CD1c-positive myeloid dendritic cell (primary cell): ENCODE measurements around the gene PPM1B.
"Not testable (repeated sequence)": the region's sequence is repeated elsewhere in the genome, so short reads cannot be mapped to it uniquely, and the experiment has no call there.

Experiments used
- DNase-seq: peaks from one replicate; pipeline ENCODE4 v3.0.0-alpha.2; 2016; ENCODE audit errors: extremely low spot score

PPM1B gene

DNA sequence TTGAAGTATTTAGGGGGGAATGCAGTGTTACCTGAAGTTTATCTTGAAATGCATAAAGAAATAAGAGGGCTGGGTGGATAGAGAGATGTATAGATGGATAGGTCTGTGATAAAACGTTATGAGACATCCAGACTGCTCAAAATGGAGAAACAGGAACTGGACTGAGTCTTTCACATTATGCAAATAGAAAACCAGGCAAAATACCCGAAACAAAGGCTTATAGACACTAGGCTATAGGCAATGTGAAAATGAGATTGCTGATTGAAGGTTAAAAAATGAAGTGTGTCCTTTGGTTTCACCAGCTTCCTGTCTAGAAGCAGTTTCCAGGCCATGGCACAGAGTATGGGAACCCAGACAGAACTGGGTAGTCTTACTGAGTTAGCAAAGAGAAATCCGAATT lies 81.7 kb downstream of the PPM1B start:
- no peak for DNase-seq

DNA sequence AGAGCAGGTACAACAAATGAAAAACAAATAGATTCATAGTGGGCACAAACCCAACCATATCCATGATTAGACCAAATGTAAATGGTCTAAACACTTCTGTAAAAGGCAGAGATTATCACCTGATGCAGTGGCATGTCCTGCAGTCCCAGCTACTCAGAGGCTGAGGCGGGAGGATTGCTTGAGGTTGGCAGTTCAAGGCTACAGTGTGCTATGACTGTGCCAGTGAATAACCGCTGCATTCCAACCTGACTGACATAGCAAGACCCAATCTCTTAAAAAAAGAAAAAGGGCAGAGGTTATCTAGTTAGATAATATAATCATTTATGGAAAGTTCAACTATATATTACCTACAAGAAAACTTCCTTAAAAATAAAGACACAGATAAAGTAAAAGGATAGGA lies 85.3 kb downstream of the PPM1B start:
- DNase-seq: no peak

DNA sequence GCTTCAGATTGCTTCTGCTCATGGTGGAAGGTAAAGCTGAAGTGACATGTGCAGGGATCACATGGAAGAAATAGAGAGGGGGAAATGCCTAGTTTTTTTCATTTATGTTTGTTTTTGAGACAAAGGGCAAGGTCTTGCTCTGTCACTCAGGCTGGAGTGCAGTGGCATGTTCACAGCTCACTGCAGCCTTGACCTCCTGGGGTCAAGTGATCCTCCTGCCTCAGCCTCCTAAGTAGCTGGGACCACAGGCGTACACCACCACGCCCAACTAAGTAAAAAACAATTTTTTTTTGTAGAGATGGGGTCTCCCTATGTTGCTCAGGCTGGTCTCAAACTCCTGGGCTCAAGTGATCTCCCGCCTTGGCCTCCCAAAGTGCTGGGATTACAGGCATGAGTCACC lies 87.0 kb downstream of the PPM1B start:
- DNase-seq: not testable (repeated sequence)

DNA sequence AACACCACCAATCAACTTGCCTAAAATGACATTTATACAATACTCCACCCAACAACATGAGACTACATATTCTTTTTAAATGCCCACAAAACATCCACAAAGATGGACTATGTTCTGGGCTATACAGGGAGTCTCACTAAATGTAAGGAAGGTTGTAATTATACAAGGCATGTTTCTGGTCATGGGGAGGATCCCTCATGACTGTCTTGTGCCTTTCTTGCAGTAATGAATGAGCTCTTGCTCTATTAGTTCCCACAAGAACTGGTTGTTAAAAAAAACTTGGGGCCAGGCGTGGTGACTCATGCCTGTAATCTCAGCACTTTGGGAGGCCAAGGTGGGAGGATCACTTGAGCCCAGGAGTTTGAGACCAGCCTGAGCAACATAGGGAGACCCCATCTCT lies 89.1 kb downstream of the PPM1B start:
- not testable (repeated sequence) for DNase-seq

DNA sequence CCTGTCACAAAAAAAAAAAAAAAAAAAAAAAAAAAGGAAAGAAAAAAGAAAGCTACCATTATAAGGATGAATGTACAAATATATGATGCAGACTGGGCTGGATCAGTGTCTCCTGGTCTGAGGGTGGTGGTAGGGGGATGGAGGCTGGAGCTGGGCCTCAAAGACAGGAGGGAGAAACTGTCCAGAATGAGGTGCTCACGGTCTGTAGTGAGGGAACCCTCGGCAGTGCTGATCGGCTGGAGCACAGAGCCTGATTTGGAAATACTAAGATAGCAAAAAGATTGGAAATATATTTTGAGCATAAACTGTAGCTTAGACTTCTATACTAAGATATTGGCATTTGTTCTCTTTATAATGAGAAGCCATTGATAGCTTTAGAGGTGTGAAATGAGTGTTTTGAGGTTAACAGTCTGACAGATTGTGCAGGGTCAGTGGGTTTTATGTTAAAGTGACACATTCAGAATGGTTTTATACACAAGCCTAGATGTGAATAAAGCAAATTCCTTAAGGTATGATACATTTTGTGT lies 98.7 kb downstream of the PPM1B start:
- no peak for DNase-seq

DNA sequence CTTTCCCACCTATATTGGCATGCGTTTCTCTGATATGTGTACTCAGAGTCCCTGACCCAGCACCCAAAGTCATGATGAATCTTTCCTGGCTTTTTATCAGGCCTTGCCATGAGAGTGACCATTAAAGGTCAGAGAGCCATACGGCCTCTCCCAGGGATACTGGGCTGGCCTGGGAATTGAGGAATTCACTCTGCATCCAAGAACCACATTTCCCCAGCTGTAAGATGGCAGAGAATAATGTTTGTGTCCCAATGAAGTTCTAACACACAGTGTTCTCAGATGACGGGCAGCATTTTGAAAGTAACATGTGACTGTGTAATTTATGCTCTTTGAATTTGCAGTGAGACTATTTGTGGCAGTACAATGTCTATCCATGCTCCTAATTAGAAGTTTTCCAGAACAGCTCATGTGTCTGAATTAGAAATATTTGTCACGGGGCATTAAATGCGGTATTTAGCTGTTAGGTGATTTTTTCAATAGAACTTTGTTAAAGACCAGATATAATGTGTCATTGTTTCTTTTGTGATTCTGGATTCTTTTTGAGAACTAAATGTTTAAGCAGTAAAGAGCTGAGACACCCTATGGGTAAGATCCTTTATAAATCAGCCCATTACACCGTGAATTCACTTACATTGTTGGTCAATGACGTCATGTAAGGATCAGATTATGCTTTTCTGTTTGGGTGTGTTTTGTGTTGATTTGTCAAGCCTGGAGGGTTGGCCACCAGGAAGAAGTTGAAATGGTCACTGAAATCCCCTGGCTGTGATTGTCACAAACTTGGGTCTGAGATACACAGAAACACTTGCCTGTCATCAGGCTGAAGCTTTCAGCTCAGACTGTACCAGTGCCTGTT lies 99.3 kb downstream of the PPM1B start:
- DNase-seq: no peak

DNA sequence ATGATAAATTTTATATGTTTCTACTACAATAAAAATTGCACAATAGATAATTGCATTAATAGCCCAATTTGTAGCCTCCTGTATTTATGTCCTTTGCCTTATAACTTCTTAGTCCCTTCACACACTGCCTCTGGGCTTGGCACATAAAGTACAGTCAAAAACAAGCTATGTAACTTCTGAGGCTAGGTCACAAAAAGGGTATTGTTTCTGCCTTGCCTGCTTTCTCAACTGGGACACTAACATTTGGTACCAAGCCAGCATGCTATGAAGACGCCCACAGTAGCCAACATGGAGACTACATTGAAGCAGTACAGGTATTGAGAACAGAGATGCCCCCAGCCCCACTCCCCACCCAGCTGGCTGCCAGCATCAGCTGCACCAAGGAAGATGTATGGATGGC lies 101.2 kb downstream of the PPM1B start:
- no peak for DNase-seq

DNA sequence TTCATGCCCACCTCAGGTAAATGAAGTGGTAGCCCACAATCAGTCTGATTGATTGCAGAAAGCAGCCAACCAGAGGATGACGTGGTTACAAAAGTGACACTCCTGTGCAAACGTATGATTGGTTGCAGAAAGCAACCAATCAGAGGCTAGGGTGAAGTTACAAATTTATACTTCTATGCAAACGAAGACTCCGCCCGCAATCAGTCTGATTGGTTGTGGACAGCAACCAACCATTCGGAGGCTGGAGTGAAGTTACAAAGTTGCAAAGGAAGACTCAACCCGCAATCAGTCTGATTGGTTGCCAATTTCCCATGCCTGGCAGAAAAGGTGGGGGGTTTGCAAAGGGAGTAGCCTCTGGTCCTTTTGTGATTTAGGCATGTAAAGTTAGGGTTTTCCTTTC lies 102.6 kb downstream of the PPM1B start:
- no peak for DNase-seq

DNA sequence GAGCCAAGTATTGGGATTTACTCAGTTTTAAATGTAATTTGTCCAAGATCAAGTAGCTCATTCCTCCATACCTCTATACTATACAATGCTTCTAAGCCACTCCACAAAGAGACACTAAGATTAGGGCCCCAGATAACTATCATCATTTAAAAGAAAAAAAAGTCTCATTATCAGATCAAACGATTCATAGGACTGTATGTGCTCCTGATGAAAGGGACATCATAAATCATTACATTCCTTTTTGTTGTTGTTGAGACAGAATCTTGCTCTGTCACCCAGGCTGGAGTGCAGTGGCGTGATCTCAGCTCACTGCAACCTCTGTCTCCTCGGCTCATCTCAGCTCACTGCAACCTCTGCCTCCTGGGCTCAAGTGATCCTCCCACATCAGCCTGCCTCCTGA lies 104.4 kb downstream of the PPM1B start:
- DNase-seq: no peak

DNA sequence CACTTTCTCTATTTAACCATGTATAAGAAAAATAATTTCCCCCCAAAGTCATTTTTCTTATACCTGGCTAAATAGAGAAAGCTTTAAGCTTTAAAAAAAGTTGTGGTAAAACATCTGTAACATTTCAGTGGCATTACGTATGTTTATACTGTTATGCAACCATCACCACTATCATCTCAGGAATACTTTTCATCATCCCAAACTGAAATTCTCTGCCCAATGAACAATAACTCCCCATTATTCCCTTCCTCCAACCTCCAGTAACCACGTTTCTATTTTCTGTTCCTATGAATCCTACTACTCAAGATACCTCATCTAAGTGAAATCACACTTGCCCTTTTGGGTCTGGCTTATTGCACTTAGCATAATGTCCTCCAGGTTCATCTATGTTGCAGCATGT lies 104.9 kb downstream of the PPM1B start:
- DNase-seq: no peak

DNA sequence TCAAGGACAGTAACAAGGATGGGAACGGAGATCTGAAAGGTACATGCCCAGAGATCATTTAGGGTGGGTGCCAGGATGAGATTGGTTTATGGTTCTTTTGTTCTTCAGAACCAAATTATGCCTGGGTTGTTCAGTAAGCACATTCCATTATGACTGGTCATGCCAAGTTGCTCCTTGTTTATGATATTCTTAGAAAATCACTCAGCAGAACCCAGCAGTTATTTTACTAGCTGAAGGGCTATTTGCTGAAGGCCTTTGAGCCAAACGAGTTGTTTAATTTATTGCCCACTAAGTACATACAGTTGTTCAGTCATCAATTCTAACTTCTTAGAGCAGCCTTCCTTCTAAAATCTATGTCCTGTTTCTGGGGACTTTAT lies 107.2 kb downstream of the PPM1B start:
- DNase-seq: no peak

DNA sequence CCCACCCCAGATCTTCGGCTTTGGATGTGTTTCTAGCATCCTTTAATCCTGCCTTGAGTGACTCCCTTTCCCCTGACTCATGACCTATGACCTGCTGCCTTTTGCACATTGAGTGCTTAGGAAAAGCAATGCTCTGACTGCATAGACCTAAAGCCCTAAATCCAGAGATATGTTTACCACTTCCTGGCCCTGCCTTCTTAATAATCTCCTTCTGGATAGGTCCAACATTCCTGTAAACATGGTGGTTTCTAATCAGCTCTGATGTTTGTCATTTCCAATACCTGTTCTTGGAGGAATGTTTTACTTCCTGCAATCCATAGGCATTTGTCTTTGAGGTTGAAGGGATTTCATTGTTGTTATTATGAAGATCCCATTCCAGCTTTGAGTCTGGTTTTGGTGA lies 108.9 kb downstream of the PPM1B start:
- no peak for DNase-seq

DNA sequence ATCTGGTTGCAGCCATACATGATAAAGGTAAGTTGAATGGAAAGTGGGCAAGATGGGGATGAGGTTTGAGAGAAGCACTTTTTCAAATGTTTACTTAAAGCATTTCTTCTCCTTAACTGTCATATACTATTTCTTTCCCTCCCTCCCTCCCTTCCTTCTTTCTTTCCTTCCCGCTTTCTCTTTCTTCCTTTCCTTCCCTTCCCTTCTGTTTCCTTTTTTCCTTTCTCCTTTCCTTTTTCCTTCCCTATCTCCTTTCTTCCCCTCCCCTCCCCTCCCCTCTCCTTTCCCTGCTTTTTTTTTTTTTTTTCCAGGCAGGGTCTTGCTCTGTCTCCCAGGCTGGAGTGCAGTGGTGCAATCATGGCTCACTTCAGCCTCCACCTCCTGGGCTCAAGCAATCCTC lies 112.2 kb downstream of the PPM1B start:
- DNase-seq: no peak
